Caco-2 (cell line): Measurements from ENCODE around the gene KIAA0825. TPM values are rescaled to one million over a fixed set of nuclear protein-coding genes. Genes with fewer than 3 reads are reported as not detected.

Experiments
- BruUV-seq: library from RNA; stranded (reverse); fragments of 400-500 nt; replicated peaks from 2 replicates; lab custom pipeline; 2021; lab: Mats Ljungman, UMichigan
- CTCF ChIA-PET: fragments of 300-600 bp; sonication (Branson Sonifier 250); formaldehyde crosslinking; loops from one replicate; lab custom pipeline; 2022; ENCODE audit warnings: antibody characterized with exemption; lab: Charles Lee
- POLR2A ChIA-PET: fragments of 300-600 bp; sonication (Branson Sonifier 250); formaldehyde crosslinking; loops from one replicate; lab custom pipeline; 2022; ENCODE audit warnings: antibody characterized with exemption; lab: Charles Lee
- DNase-seq, 2 experiments: peaks; one replicate each; pipeline versions ENCODE4 v3.0.0 to v3.0.0-alpha.2; 2020 to 2022
- H3K27me3 ChIP-seq: replicated peaks from 2 replicates; pipeline ENCODE4 v1.6.0; 2011; ENCODE audit warnings: low read length; ENCODE audit not compliant: control insufficient read depth, insufficient read depth
- H3K36me3 ChIP-seq: 2 replicates; pipeline ENCODE4 v1.5.1; 2011; ENCODE audit warnings: low read length; ENCODE audit not compliant: control insufficient read depth, insufficient read depth
- H3K4me1 ChIP-seq: fragments of 250-450 bp; sonication (Bioruptor Pico); 2 replicates; pipeline ENCODE4 v1.5.1; 2020; ENCODE audit warnings: mild to moderate bottlenecking
- H3K4me3 ChIP-seq: 2 replicates; pipeline ENCODE4 v1.5.1; 2011; ENCODE audit warnings: low read depth, mild to moderate bottlenecking, control low read depth, low read length
- H3K9me3 ChIP-seq: fragments of 250-450 bp; sonication (Bioruptor Pico); 2 replicates; pipeline ENCODE4 v1.5.1; 2020; ENCODE audit warnings: mild to moderate bottlenecking, moderate library complexity
- H3K27ac Mint-ChIP-seq: one replicate; pipeline ENCODE4 v1.8.0; 2022; ENCODE audit warnings: mixed read lengths; ENCODE audit not compliant: unreplicated experiment
- H3K27me3 Mint-ChIP-seq: one replicate; pipeline ENCODE4 v1.8.0; 2022; ENCODE audit warnings: mixed read lengths; ENCODE audit not compliant: insufficient read depth, unreplicated experiment
- H3K36me3 Mint-ChIP-seq: one replicate; pipeline ENCODE4 v1.8.0; 2022; ENCODE audit warnings: mild to moderate bottlenecking, mixed read lengths; ENCODE audit not compliant: insufficient read depth, unreplicated experiment
- H3K4me1 Mint-ChIP-seq: one replicate; pipeline ENCODE4 v1.8.0; 2022; ENCODE audit warnings: low read depth, mixed read lengths; ENCODE audit not compliant: unreplicated experiment
- H3K4me3 Mint-ChIP-seq: one replicate; pipeline ENCODE4 v1.8.0; 2022; ENCODE audit warnings: mild to moderate bottlenecking, moderate library complexity, mixed read lengths; ENCODE audit not compliant: unreplicated experiment
- H3K9me3 Mint-ChIP-seq: one replicate; pipeline ENCODE4 v1.8.0; 2022; ENCODE audit warnings: mixed read lengths; ENCODE audit not compliant: unreplicated experiment
- CTCF ChIP-seq, 2 experiments: fragments of 200-600 bp in 1 of 2; IDR thresholded peaks; 1 replicate in 1 of 2; 2 replicates in 1 of 2; pipeline versions ENCODE4 v1.5.1 to v1.8.0; 2011 to 2022; ENCODE audit warnings: antibody characterized with exemption in 1 of 2, control low read depth in 1 of 2, inconsistent platforms in 1 of 2, low read depth in 1 of 2, low read length in 1 of 2, mild to moderate bottlenecking in 1 of 2, moderate library complexity in 1 of 2; ENCODE audit not compliant: insufficient read depth in 1 of 2, severe bottlenecking in 1 of 2, unreplicated experiment in 1 of 2
- intact Hi-C: fragments of 100-400 bp; cut with micrococcal nuclease; formaldehyde crosslinking; loops from one replicate; pipeline ENCODE4 v1.10.0; 2022; ENCODE audit not compliant: unreplicated experiment
- total RNA-seq: library from RNA; stranded (reverse); gene quantifications from 2 replicates; pipeline ENCODE4 v1.2.3, GENCODE V29; 2022

Gene KIAA0825
- total RNA-seq, 1 experiment from 2014 or later, result 0.50 TPM

DNA sequence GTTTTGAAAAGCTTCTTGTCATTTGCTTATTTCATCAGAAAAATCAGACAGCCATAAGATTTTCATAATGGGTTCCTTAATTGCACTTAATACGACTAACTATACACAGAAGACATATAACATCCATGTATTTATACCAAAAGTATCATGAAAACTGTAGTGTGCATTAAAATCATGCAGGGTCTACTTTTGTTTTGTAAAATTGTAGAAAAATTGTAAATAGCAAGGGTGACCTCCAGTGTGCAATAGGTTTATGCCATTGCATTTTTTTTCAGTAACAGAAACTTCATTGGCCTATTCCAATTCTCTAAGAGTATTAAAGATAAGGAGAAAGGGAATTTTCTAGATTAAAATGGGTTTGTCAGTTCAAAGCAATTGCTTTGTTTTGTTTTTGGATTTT is 307.6 kb downstream of the KIAA0825 start:
- ChIA-PET POLR2A (no interaction called here), CTCF (no interaction called here)
- no peaks in the 10 kb centered on the region for H3K9me3 ChIP-seq
- no peak for TF ChIP-seq CTCF (IDR thresholded peaks at IDR 0.05; ENCODE audit: insufficient read depth in 1 of 2, low read depth in 1 of 2, low read length in 1 of 2, severe bottlenecking in 1 of 2, unreplicated experiment in 1 of 2)
- H3K4me1 Mint-ChIP-seq, result peaks cover 17% of the 10 kb centered on the region
- no peaks in the 10 kb centered on the region for H3K36me3 Mint-ChIP-seq
- BruUV-seq, result no TSS peak
- no peak overlapping the region for H3K4me3 ChIP-seq
- H3K9me3 Mint-ChIP-seq, result no peaks in the 10 kb centered on the region
- H3K4me1 ChIP-seq, result peaks cover 7% of the 10 kb centered on the region; the same call in 1 of the 2 replicates
- intact Hi-C loops, result loop anchor here (5.0 to 10.0 kb wide), 3 partner anchors 116 to 726 kb away; partner anchors contain the start of genes NR2F1 and NR2F1-AS1
- H3K27me3 Mint-ChIP-seq, result no peaks in the 10 kb centered on the region
- H3K4me3 Mint-ChIP-seq, result no peak overlapping the region
- no peak overlapping the region for H3K27ac Mint-ChIP-seq
- DNase-seq, result no peak
- H3K27me3 ChIP-seq, result no peaks in the 10 kb centered on the region
- H3K36me3 ChIP-seq, result no peaks in the 10 kb centered on the region

GRCh38 chr5:94309141-94309540 is 309.3 kb downstream of the KIAA0825 start:
- no peak for TF ChIP-seq CTCF (IDR thresholded peaks at IDR 0.05; ENCODE audit: insufficient read depth in 1 of 2, low read depth in 1 of 2, low read length in 1 of 2, severe bottlenecking in 1 of 2, unreplicated experiment in 1 of 2)
- H3K27me3 Mint-ChIP-seq, result no peaks in the 10 kb centered on the region
- CTCF ChIA-PET, result interaction anchor here (0.6 kb wide), 1 partner anchor 200 kb away, joined by 3 read pairs; no protein-coding TSS in a partner anchor
- no peaks in the 10 kb centered on the region for H3K27me3 ChIP-seq
- H3K9me3 ChIP-seq, result no peaks in the 10 kb centered on the region
- no peak overlapping the region for H3K4me3 ChIP-seq
- H3K27ac Mint-ChIP-seq, result no peak overlapping the region
- POLR2A ChIA-PET, result no interaction called here
- intact Hi-C loops, result no loop called here
- no peak for DNase-seq
- H3K36me3 Mint-ChIP-seq, result no peaks in the 10 kb centered on the region
- peaks cover 17% of the 10 kb centered on the region for H3K4me1 Mint-ChIP-seq
- H3K9me3 Mint-ChIP-seq, result no peaks in the 10 kb centered on the region
- H3K4me1 ChIP-seq, result peaks cover 7% of the 10 kb centered on the region; the same call in 1 of the 2 replicates
- H3K4me3 Mint-ChIP-seq, result no peak overlapping the region
- BruUV-seq, result no TSS peak
- H3K36me3 ChIP-seq, result no peaks in the 10 kb centered on the region

DNA sequence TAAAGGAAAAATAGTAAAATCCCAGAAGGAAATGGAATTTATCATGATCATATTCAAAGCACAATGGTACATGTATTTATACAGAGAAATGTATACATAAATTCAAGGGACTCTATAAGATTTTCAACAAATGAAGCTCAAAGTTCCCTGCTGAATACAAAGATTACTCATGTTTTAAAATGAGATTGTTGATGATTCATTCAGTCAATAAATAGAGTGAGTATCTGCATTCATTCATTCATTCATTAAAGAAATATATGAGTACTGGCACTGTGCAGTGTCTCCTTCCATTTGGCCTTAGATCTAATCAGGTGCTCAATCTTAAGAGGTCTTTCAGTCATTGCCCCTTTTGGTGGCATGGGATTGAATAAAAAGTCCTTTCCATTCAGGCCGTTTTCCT is 310.0 kb downstream of the KIAA0825 start:
- POLR2A ChIA-PET, result no interaction called here
- no TSS peak for BruUV-seq
- TF ChIP-seq CTCF (IDR thresholded peaks at IDR 0.05; ENCODE audit: insufficient read depth in 1 of 2, low read depth in 1 of 2, low read length in 1 of 2, severe bottlenecking in 1 of 2, unreplicated experiment in 1 of 2), result no peak
- no peaks in the 10 kb centered on the region for H3K9me3 ChIP-seq
- intact Hi-C loops, result no loop called here
- H3K4me3 ChIP-seq, result no peak overlapping the region
- H3K36me3 ChIP-seq, result no peaks in the 10 kb centered on the region
- Mint-ChIP-seq H3K4me1 (peaks cover 17% of the 10 kb centered on the region), H3K27ac (no peak overlapping the region), H3K4me3 (no peak overlapping the region), H3K9me3 (no peaks in the 10 kb centered on the region), H3K36me3 (no peaks in the 10 kb centered on the region), H3K27me3 (no peaks in the 10 kb centered on the region)
- peaks cover 7% of the 10 kb centered on the region; the same call in 1 of the 2 replicates for H3K4me1 ChIP-seq
- no peak for DNase-seq
- CTCF ChIA-PET, result no interaction called here
- no peaks in the 10 kb centered on the region for H3K27me3 ChIP-seq
